Neural crest cell (in vitro differentiated cells): ENCODE results near the gene DISC1. TPM values are rescaled to one million over a fixed set of nuclear protein-coding genes. Genes with fewer than 3 reads are reported as not detected.

Source experiments
- DNase-seq: peaks from one replicate; pipeline ENCODE4 v3.0.0; 2021; ENCODE audit warnings: low read depth, mixed read lengths, low spot score
- H3K27ac Mint-ChIP-seq: one replicate; pipeline ENCODE4 v1.8.0; 2021; ENCODE audit warnings: mild to moderate bottlenecking, mixed read lengths; ENCODE audit not compliant: unreplicated experiment
- H3K27me3 Mint-ChIP-seq: 2 replicates; pipeline ENCODE4 v1.8.0; 2021; ENCODE audit warnings: low read depth, mild to moderate bottlenecking, mixed read lengths
- H3K36me3 Mint-ChIP-seq: 2 replicates; pipeline ENCODE4 v1.8.0; 2021; ENCODE audit warnings: low read depth, mild to moderate bottlenecking, mixed read lengths
- H3K4me1 Mint-ChIP-seq: 2 replicates; pipeline ENCODE4 v1.8.0; 2021; ENCODE audit warnings: mixed read lengths
- H3K4me3 Mint-ChIP-seq: one replicate; pipeline ENCODE4 v1.8.0; 2021; ENCODE audit warnings: mild to moderate bottlenecking, mixed read lengths
- H3K9me3 Mint-ChIP-seq: 2 replicates; pipeline ENCODE4 v1.8.0; 2021; ENCODE audit warnings: mixed read lengths
- CTCF ChIP-seq: fragments of 200-600 bp; sonication (generic); conservative IDR thresholded peaks from 2 replicates; pipeline ENCODE4 v1.5.0; 2021; ENCODE audit warnings: antibody characterized with exemption, mild to moderate bottlenecking
- total RNA-seq: library from RNA; stranded (reverse); gene quantifications from 2 replicates; pipeline ENCODE4 v1.2.1, GENCODE V29; 2021

Gene DISC1
- total RNA-seq, 1 donor from 2014 or later = 13.7 TPM

DNA sequence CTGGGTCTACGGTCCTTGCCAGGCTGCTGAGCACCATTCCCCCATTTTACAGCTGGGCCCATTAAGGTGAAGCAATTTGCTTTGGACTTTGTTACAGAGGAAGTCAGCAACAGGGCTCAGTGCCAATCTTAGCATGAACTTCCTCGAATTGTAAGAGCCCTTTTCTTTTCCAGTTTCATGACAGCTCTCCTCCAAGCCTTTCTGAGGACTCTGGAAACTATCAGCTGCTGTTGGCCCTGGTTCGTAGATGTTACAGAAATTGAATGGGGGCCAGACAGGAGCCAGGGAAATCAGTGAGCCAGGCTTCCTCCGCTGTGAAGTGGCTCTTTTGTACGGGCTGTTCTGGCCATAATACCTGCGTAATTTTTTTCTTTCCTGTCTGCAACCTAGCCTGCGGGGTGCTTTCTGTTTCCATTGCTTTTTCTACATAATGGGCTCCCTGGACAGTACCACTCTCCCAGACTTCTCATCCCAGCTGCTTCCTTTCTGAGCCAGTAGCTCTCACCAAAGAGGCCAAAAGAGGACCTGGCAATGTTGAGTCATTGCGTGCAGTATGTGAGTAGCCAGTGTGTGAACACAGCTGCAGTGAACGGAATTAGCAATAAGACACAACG lies 386.3 kb downstream of the DISC1 start:
- no peaks in the 10 kb centered on the region for H3K9me3 Mint-ChIP-seq
- no peak overlapping the region for H3K27ac Mint-ChIP-seq
- no peak for TF ChIP-seq CTCF
- H3K4me3 Mint-ChIP-seq = no peak overlapping the region
- no peaks in the 10 kb centered on the region for H3K27me3 Mint-ChIP-seq
- DNase-seq = no peak
- H3K4me1 Mint-ChIP-seq = no peaks in the 10 kb centered on the region
- peaks cover under 1% of the 10 kb centered on the region for H3K36me3 Mint-ChIP-seq

- Mint-ChIP-seq H3K27me3 (no peaks in the 10 kb centered on the region), H3K4me3 (no peak overlapping the region)
These were observed 388.4 kb downstream of the DISC1 start for GRCh38 chr1:232014941-232015340.

DNA sequence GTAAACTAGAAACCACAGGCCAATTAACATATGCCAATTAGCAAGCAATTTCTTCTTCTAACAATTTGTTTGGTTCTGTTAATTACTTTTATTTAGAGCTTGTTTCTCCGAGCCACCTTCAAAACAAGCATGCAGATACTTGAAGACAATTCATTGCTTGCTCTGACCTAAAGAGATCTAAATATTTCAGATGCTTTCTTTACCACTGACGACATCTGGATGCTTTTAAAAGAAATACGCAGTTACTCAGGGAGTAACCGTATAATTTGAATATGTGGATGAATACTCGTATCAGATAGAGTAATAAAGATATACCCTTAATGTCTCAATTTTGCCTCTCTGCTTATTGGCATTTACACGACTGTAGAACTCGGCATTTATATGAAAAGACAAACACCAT lies 390.0 kb downstream of the DISC1 start:
- no peak for TF ChIP-seq CTCF
- H3K36me3 Mint-ChIP-seq = no peaks in the 10 kb centered on the region
- no peaks in the 10 kb centered on the region for H3K27me3 Mint-ChIP-seq
- no peaks in the 10 kb centered on the region for H3K4me1 Mint-ChIP-seq
- H3K9me3 Mint-ChIP-seq = no peaks in the 10 kb centered on the region
- no peak for DNase-seq
- no peak overlapping the region for H3K27ac Mint-ChIP-seq
- no peak overlapping the region for H3K4me3 Mint-ChIP-seq

More at GRCh38 chr1:232014941-232015340, 388.4 kb downstream of the DISC1 start:
- no peak overlapping the region for H3K27ac Mint-ChIP-seq
- no peaks in the 10 kb centered on the region for H3K36me3 Mint-ChIP-seq
- H3K9me3 Mint-ChIP-seq = no peaks in the 10 kb centered on the region
- no peaks in the 10 kb centered on the region for H3K4me1 Mint-ChIP-seq
- no peak for TF ChIP-seq CTCF
- DNase-seq = no peak

- Mint-ChIP-seq H3K9me3 (no peaks in the 10 kb centered on the region), H3K27me3 (no peaks in the 10 kb centered on the region), H3K4me3 (no peak overlapping the region), H3K36me3 (no peaks in the 10 kb centered on the region), H3K27ac (no peak overlapping the region), H3K4me1 (no peaks in the 10 kb centered on the region)
- TF ChIP-seq CTCF = no peak
- DNase-seq = no peak
These were observed 390.5 kb downstream of the DISC1 start for GRCh38 chr1:232017057-232017456.

- Mint-ChIP-seq H3K27me3 (no peaks in the 10 kb centered on the region), H3K9me3 (no peaks in the 10 kb centered on the region), H3K36me3 (no peaks in the 10 kb centered on the region), H3K4me1 (no peaks in the 10 kb centered on the region), H3K27ac (no peak overlapping the region), H3K4me3 (no peak overlapping the region)
- TF ChIP-seq CTCF = no peak
- DNase-seq = no peak
These were observed 391.2 kb downstream of the DISC1 start for GRCh38 chr1:232017759-232018158.
